HG03095 (cell line): ENCODE data around the gene OXTR.
"Not testable (repeated sequence)": the region's sequence is repeated elsewhere in the genome, so short reads cannot be mapped to it uniquely, and the experiment has no call there.

ENCODE experiments used
- ATAC-seq: cut with Tn5 transposase; IDR thresholded peaks from one replicate; pipeline ENCODE4 v1.9.1; 2021; ENCODE audit warnings: moderate library complexity; ENCODE audit not compliant: unreplicated experiment

Gene OXTR

GRCh38 chr3:8743021-8743601, 26.3 kb downstream of the OXTR start:
- no peak for ATAC-seq

GRCh38 chr3:8741581-8742261, 27.7 kb downstream of the OXTR start:
- no peak for ATAC-seq

- ATAC-seq = no peak
Measured at GRCh38 chr3:8739757-8740504, 29.5 kb downstream of the OXTR start.

- no peak for ATAC-seq
Measured at GRCh38 chr3:8738639-8739038, 30.8 kb downstream of the OXTR start.

GRCh38 chr3:8737823-8738222, 31.6 kb downstream of the OXTR start:
- ATAC-seq = no peak

- ATAC-seq = no peak
Measured at GRCh38 chr3:8737301-8737700, 32.1 kb downstream of the OXTR start.

GRCh38 chr3:8736436-8736835, 33.0 kb downstream of the OXTR start:
- no peak for ATAC-seq

- ATAC-seq = no peak
Measured at GRCh38 chr3:8734908-8735307, 34.5 kb downstream of the OXTR start.

GRCh38 chr3:8734137-8734878, 35.1 kb downstream of the OXTR start:
- no peak for ATAC-seq

GRCh38 chr3:8733332-8734094, 35.9 kb downstream of the OXTR start, which contains the start of gene CAV3:
TSS of gene CAV3 (plus strand) at chr3:8733802. CDS start at chr3:8733877, 75 bp downstream.
- ATAC-seq = no peak

- ATAC-seq = no peak
Measured at GRCh38 chr3:8732413-8732812, 37.0 kb downstream of the OXTR start.

GRCh38 chr3:8730656-8731055, 38.8 kb downstream of the OXTR start:
- ATAC-seq = no peak

GRCh38 chr3:8729479-8729878, 39.9 kb downstream of the OXTR start:
- no peak for ATAC-seq

- ATAC-seq = no peak
Measured at GRCh38 chr3:8727605-8728512, 41.6 kb downstream of the OXTR start.

GRCh38 chr3:8724108-8724752, 45.2 kb downstream of the OXTR start:
- ATAC-seq = no peak

GRCh38 chr3:8723612-8724011, 45.8 kb downstream of the OXTR start:
- no peak for ATAC-seq

GRCh38 chr3:8722808-8723207, 46.6 kb downstream of the OXTR start:
- ATAC-seq = no peak

- ATAC-seq = not testable (repeated sequence)
Measured at GRCh38 chr3:8715757-8716156, 53.7 kb downstream of the OXTR start.
